ENCODE measurements around the gene PCNP. TPM values are rescaled to one million over a fixed set of nuclear protein-coding genes. Genes with fewer than 3 reads are reported as not detected.

Gene PCNP
- total and polyA plus RNA-seq, 9 of the 15 experiments (the other 6 are each of a cell fraction or from before 2014, with no cell fraction given) = 54.3 to 170 (median 150) TPM

GRCh38 chr3:101529816-101530685 is 43.9 kb upstream of the PCNP start (continued):
- TF ChIP-seq FOXM1 (IDR thresholded peaks at IDR 0.05; ENCODE audit: low read depth) = peak; percentile 92
- TF ChIP-seq FOXM1 (CRISPR knock-in tag; IDR thresholded peaks at IDR 0.05; ENCODE audit: low read depth) = no peak
- TF ChIP-seq POLR2H (tag; IDR thresholded peaks at IDR 0.05; ENCODE audit: low read depth) = no peak
- no peak for TF ChIP-seq TAF7 (tag; IDR thresholded peaks at IDR 0.05)
- TF ChIP-seq FOSL1 (tag; conservative IDR thresholded peaks at IDR 0.05) = no peak
- peak in 1 of 2 experiments; percentile 34; a peak in 1 of 4 replicates for TF ChIP-seq SRF (CRISPR knock-in tag; IDR thresholded peaks at IDR 0.05)
- TF ChIP-seq CHCHD3 (CRISPR knock-in tag; IDR thresholded peaks at IDR 0.05) = no peak
- no peak for TF ChIP-seq COPS2 (conservative IDR thresholded peaks at IDR 0.05)
- no peak for TF ChIP-seq U2AF2 (optimal IDR thresholded peaks at IDR 0.05; ENCODE audit: low read depth, low read length)
- no peak for TF ChIP-seq ZNF780A (CRISPR knock-in tag; IDR thresholded peaks at IDR 0.05)
- no peak for TF ChIP-seq PRMT5 (CRISPR knock-in tag; IDR thresholded peaks at IDR 0.05)
- TF ChIP-seq E2F1 (CRISPR knock-in tag; IDR thresholded peaks at IDR 0.05) = no peak
- no peak for TF ChIP-seq PYGO2 (tag; IDR thresholded peaks at IDR 0.05)
- TF ChIP-seq ELK3 (CRISPR knock-in tag; IDR thresholded peaks at IDR 0.05) = no peak
- TF ChIP-seq ZNF239 (CRISPR knock-in tag; IDR thresholded peaks at IDR 0.05) = no peak
- TF ChIP-seq HOXB6 (CRISPR knock-in tag; IDR thresholded peaks at IDR 0.05; ENCODE audit: borderline replicate concordance) = no peak
- TF ChIP-seq MYNN (IDR thresholded peaks at IDR 0.05) = peak; percentile 80
- TF ChIP-seq MYNN (CRISPR knock-in tag; IDR thresholded peaks at IDR 0.05) = no peak
- TF ChIP-seq ZNF707 (CRISPR knock-in tag; conservative IDR thresholded peaks at IDR 0.05) = no peak
- no peak for TF ChIP-seq ZNF830 (CRISPR knock-in tag; IDR thresholded peaks at IDR 0.05)
- TF ChIP-seq ZNF551 (CRISPR knock-in tag; IDR thresholded peaks at IDR 0.05) = no peak
- peak; percentile 94 for TF ChIP-seq SOX6 (IDR thresholded peaks at IDR 0.05)
- TF ChIP-seq ZNF311 (CRISPR knock-in tag; IDR thresholded peaks at IDR 0.05) = peak; percentile 84
- TF ChIP-seq ZKSCAN3 (CRISPR knock-in tag; IDR thresholded peaks at IDR 0.05) = no peak
- no peak for TF ChIP-seq E2F3 (CRISPR knock-in tag; IDR thresholded peaks at IDR 0.05)
- TF ChIP-seq ZFPM2 (CRISPR knock-in tag; IDR thresholded peaks at IDR 0.05) = no peak
- TF ChIP-seq CTCF (IDR thresholded peaks at IDR 0.05 in 2 of 3, conservative IDR thresholded peaks at IDR 0.05 in 1 of 3; ENCODE audit: insufficient read depth in 2 of 3, low read depth in 1 of 3, low read length in 3 of 3) = no peak

All from K562 (cell line).